Suprapubic skin (tissue), 3 donors: ENCODE data around the gene C3.

Experiments
- CTCF ChIP-seq, 2 donors: fragments of 200-600 bp in 1 of 2; fragments of 450-650 bp in 1 of 2; sonication (generic) in 1 of 2; IDR thresholded peaks; one replicate each; pipeline ENCODE4 v1.5.1; 2016 to 2019; ENCODE audit warnings: antibody characterized with exemption in 2 of 2, mild to moderate bottlenecking in 1 of 2, moderate library complexity in 1 of 2
- EP300 ChIP-seq: sonication (generic); formaldehyde crosslinking; IDR thresholded peaks from one replicate; pipeline ENCODE4 v1.6.1; 2017; ENCODE audit warnings: antibody characterized with exemption

- TF ChIP-seq CTCF (IDR thresholded peaks at IDR 0.05): no peak
- TF ChIP-seq EP300: no peak
Observed at GRCh38 chr19:6765738-6766356, 45.4 kb upstream of the C3 start.
